Adrenal gland (tissue), 5 donors: ENCODE results near the gene MTM1.

Source experiments
- POLR2A ChIP-seq, 2 donors: fragments of 450-650 bp; IDR thresholded peaks; one replicate each; pipeline ENCODE4 v1.6.1; 2017; ENCODE audit warnings: antibody characterized with exemption in 2 of 2, mild to moderate bottlenecking in 2 of 2, moderate library complexity in 1 of 2
- TF ChIP-seq, protein P1 (sequence below), 6 experiments: fragments of 450-650 bp in 4 of 6; fragments of 200-600 bp in 2 of 6; sonication (generic) in 1 of 6; IDR thresholded peaks; 1 replicate in 5 of 6; 2 replicates in 1 of 6; pipeline versions ENCODE4 v1.5.1 to v1.8.0; 2016 to 2021; ENCODE audit warnings: antibody characterized with exemption in 6 of 6, mild to moderate bottlenecking in 2 of 6, moderate library complexity in 1 of 6
- donor health status: DM: no; HTN: no; CAD: no.

DNA sequence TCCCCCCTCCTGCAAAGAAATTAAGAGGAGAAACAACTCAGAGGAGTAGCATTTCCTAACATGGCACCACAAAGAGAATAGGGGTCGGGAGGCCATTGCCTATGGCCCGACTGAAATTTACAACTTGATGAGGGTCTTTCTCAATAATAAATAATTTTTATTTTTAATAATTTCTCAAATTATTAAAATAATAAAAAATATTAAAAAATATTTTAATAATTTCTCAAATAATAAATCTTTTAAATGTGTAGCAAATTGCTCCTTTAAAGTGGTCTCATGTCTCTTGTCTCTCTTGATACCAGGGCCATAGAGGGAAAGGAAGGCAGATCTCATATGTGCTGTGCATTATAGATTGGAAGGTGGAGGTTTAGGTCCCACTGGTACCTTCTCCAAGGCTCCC, 75.5 kb downstream of the MTM1 start:
- TF ChIP-seq, protein P1, sequence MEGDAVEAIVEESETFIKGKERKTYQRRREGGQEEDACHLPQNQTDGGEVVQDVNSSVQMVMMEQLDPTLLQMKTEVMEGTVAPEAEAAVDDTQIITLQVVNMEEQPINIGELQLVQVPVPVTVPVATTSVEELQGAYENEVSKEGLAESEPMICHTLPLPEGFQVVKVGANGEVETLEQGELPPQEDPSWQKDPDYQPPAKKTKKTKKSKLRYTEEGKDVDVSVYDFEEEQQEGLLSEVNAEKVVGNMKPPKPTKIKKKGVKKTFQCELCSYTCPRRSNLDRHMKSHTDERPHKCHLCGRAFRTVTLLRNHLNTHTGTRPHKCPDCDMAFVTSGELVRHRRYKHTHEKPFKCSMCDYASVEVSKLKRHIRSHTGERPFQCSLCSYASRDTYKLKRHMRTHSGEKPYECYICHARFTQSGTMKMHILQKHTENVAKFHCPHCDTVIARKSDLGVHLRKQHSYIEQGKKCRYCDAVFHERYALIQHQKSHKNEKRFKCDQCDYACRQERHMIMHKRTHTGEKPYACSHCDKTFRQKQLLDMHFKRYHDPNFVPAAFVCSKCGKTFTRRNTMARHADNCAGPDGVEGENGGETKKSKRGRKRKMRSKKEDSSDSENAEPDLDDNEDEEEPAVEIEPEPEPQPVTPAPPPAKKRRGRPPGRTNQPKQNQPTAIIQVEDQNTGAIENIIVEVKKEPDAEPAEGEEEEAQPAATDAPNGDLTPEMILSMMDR (IDR thresholded peaks at IDR 0.05) = no peak
- TF ChIP-seq POLR2A (IDR thresholded peaks at IDR 0.05) = no peak
